Brain microvascular endothelial cell (primary cell): Measurements from ENCODE around the gene WNT4.

Source experiments
- DNase-seq: peaks from one replicate; pipeline ENCODE4 v3.0.0-alpha.2; 2020
- H3K27ac ChIP-seq: fragments of 250-450 bp; sonication (Bioruptor Pico); 2 replicates; pipeline ENCODE4 v1.5.1; 2020; ENCODE audit warnings: mild to moderate bottlenecking, moderate library complexity
- H3K27me3 ChIP-seq: fragments of 250-450 bp; sonication (Bioruptor Pico); replicated peaks from 2 replicates; pipeline ENCODE4 v1.5.1; 2020; ENCODE audit warnings: mild to moderate bottlenecking
- H3K36me3 ChIP-seq: fragments of 250-450 bp; sonication (Bioruptor Pico); replicated peaks from 2 replicates; pipeline ENCODE4 v1.5.1; 2020; ENCODE audit warnings: mild to moderate bottlenecking
- H3K4me3 ChIP-seq: 2 replicates; pipeline ENCODE4 v1.5.1; 2011; ENCODE audit warnings: low read depth, mild to moderate bottlenecking, control low read depth, low read length, moderate library complexity
- CTCF ChIP-seq: IDR thresholded peaks from 2 replicates; pipeline ENCODE4 v1.5.1; 2011; ENCODE audit warnings: low read depth, mild to moderate bottlenecking, moderate library complexity, low read length, control low read depth, inconsistent platforms; ENCODE audit errors: missing control alignments
- in situ Hi-C: cut with HindIII; loops from 2 replicates; pipeline ENCODE4 v1.10.0; 2017; ENCODE audit warnings: low sequenced_read_pairs, low pct_ligation_motif_present

The WNT4 gene

GRCh38 chr1:22117851-22118250 lies 25.0 kb downstream of the WNT4 start:
- DNase-seq = no peak
- Histone ChIP-seq H3K27me3 (no peaks in the 10 kb centered on the region), H3K27ac (no peak overlapping the region), H3K4me3 (no peak overlapping the region), H3K36me3 (peaks cover 5% of the 10 kb centered on the region)
- no peak for TF ChIP-seq CTCF
- in situ Hi-C loops = no loop called here

- TF ChIP-seq CTCF = no peak
- Histone ChIP-seq H3K27me3 (no peaks in the 10 kb centered on the region), H3K27ac (no peak overlapping the region), H3K4me3 (no peak overlapping the region), H3K36me3 (peaks cover 11% of the 10 kb centered on the region)
- in situ Hi-C loops = no loop called here
- DNase-seq = no peak
These were observed 25.7 kb downstream of the WNT4 start for GRCh38 chr1:22117238-22117637.

- Histone ChIP-seq H3K36me3 (peaks cover 13% of the 10 kb centered on the region), H3K27me3 (no peaks in the 10 kb centered on the region), H3K27ac (no peak overlapping the region), H3K4me3 (no peak overlapping the region)
- TF ChIP-seq CTCF = no peak
- in situ Hi-C loops = no loop called here
- DNase-seq = no peak
These were observed 27.6 kb downstream of the WNT4 start for GRCh38 chr1:22115286-22115685.

GRCh38 chr1:22114083-22115012 lies 28.5 kb downstream of the WNT4 start:
- Histone ChIP-seq H3K4me3 (no peak overlapping the region), H3K27ac (no peak overlapping the region), H3K27me3 (no peaks in the 10 kb centered on the region), H3K36me3 (peaks cover 14% of the 10 kb centered on the region)
- TF ChIP-seq CTCF = no peak
- DNase-seq = peak; percentile 63
- in situ Hi-C loops = no loop called here

- no peaks in the 10 kb centered on the region for H3K27me3 ChIP-seq
- H3K4me3 ChIP-seq = no peak overlapping the region
- no peak overlapping the region for H3K27ac ChIP-seq
- peaks cover 24% of the 10 kb centered on the region for H3K36me3 ChIP-seq
- no peak for DNase-seq
- in situ Hi-C loops = no loop called here
- no peak for TF ChIP-seq CTCF
These were observed 30.3 kb downstream of the WNT4 start for GRCh38 chr1:22112554-22112953.

GRCh38 chr1:22111620-22112019 lies 31.3 kb downstream of the WNT4 start:
- H3K36me3 ChIP-seq = peaks cover 22% of the 10 kb centered on the region
- TF ChIP-seq CTCF = no peak
- no peak overlapping the region for H3K4me3 ChIP-seq
- peak; percentile 40 for DNase-seq
- no peak overlapping the region for H3K27ac ChIP-seq
- in situ Hi-C loops = no loop called here
- H3K27me3 ChIP-seq = no peaks in the 10 kb centered on the region
